Sigmoid colon (tissue), 7 donors: Measurements from ENCODE around the gene NKAPL. TPM values are rescaled to one million over a fixed set of nuclear protein-coding genes. Genes with fewer than 3 reads are reported as not detected.

Experiments used
- DNase-seq: peaks from one replicate; pipeline ENCODE4 v3.0.0-alpha.2; 2019
- H3K27ac ChIP-seq, 4 donors: fragments of 200-600 bp; sonication (generic); one replicate each; pipeline ENCODE4 v1.5.1; 2016 to 2019; ENCODE audit warnings: mild to moderate bottlenecking in 1 of 4
- H3K27me3 ChIP-seq, 3 donors: fragments of 200-600 bp; sonication (generic); one replicate each; pipeline ENCODE4 v1.5.1; 2019; ENCODE audit warnings: mild to moderate bottlenecking in 1 of 3
- H3K36me3 ChIP-seq, 4 donors: fragments of 200-600 bp; sonication (generic); one replicate each; pipeline ENCODE4 v1.5.1; 2016 to 2019
- H3K4me1 ChIP-seq, 4 donors: fragments of 200-600 bp; sonication (generic); one replicate each; pipeline ENCODE4 v1.5.1; 2017 to 2019
- H3K4me3 ChIP-seq, 4 donors: fragments of 200-600 bp; sonication (generic); one replicate each; pipeline ENCODE4 v1.5.1; 2017 to 2019; ENCODE audit warnings: mild to moderate bottlenecking in 2 of 4, moderate library complexity in 1 of 4
- H3K9me3 ChIP-seq, 4 donors: fragments of 200-600 bp in 3 of 4; sonication (generic) in 3 of 4; one replicate each; pipeline versions ENCODE4 v1.5.1 to v1.6.1; 2013 to 2019
- CTCF ChIP-seq, 4 experiments: fragments of 450-650 bp in 3 of 4; fragments of 200-600 bp in 1 of 4; IDR thresholded peaks; one replicate each; pipeline ENCODE4 v1.5.1; 2016 to 2019; ENCODE audit warnings: antibody characterized with exemption in 4 of 4, mild to moderate bottlenecking in 3 of 4, moderate library complexity in 2 of 4
- EP300 ChIP-seq, 4 donors: sonication (generic); formaldehyde crosslinking; IDR thresholded peaks; one replicate each; pipeline ENCODE4 v1.6.1; 2017; ENCODE audit warnings: antibody characterized with exemption in 4 of 4
- POLR2A ChIP-seq, 2 donors: fragments of 450-650 bp; IDR thresholded peaks; one replicate each; pipeline ENCODE4 v1.6.1; 2016; ENCODE audit warnings: antibody characterized with exemption in 2 of 2, mild to moderate bottlenecking in 2 of 2, moderate library complexity in 2 of 2
- POLR2AphosphoS5 ChIP-seq, 4 donors: sonication (generic); formaldehyde crosslinking; IDR thresholded peaks; one replicate each; pipeline ENCODE4 v1.6.1; 2017; ENCODE audit warnings: antibody characterized with exemption in 4 of 4
- WGBS, 2 donors: extraction: QIAGEN DNeasy Blood & Tissue Kit; methylation state at CpG; one replicate each; pipeline ENCODE4 v1.1.7; 2013; 5-methylcytosine and 5-hydroxymethylcytosine counted together
- intact Hi-C: fragments of 100-400 bp; cut with DNase I; formaldehyde crosslinking; loops from one replicate; pipeline ENCODE4 v1.15.1; 2023
- polyA plus RNA-seq, 3 donors: library from polyadenylated mRNA; stranded (reverse); fragments of 200-250 nt; gene quantifications; one replicate each; pipeline ENCODE4 v1.2.3, GENCODE V29; 2013
- total RNA-seq, 4 donors: library from RNA; depleted of rRNA; stranded (reverse); fragments of >200 nt; gene quantifications; one replicate each; pipeline ENCODE4 v1.1.0, GENCODE V29; 2016
- donor health status: healthy with polysubstance abuse.
- donor health status: Bipolar disorder and iron deficiency.
- donor health status: healthy.

NKAPL gene
- total and polyA plus RNA-seq, 7 donors = 0.55 to 7.5 (median 2.7) TPM; not detected in 1

GRCh38 chr6:28252009-28252975 lies 6.8 kb upstream of the NKAPL start, which contains the start of gene ZKSCAN4:
Gene ZKSCAN4, minus strand, starts transcription at chr6:28252269. Its CDS starts 289 bp downstream, at chr6:28251980.
- Histone ChIP-seq H3K27me3 (no peaks in the 10 kb centered on the region), H3K4me3 (peak within 1 kb of the TSS; percentile 74 to 85 (median 75)), H3K36me3 (peaks cover 0 to 18% (median 2%) of the 10 kb centered on the region in 4 donors), H3K9me3 (no peaks in the 10 kb centered on the region), H3K4me1 (peaks cover 0 to 19% (median 18%) of the 10 kb centered on the region in 4 donors), H3K27ac (peak within 1 kb of the TSS; percentile 43 to 66 (median 64))
- DNase-seq = peak; percentile 82
- intact Hi-C loops = no loop called here
- WGBS, 2 donors = 5 to 8% methylated on average over 14 of the region's 14 CpGs
- TF ChIP-seq EP300 (IDR thresholded peaks at IDR 0.05) = no peak
- peak in 3 of 4 donors; percentile 30 to 53 (median 31) for TF ChIP-seq POLR2AphosphoS5 (IDR thresholded peaks at IDR 0.05)

- 86 to 89% methylated on average over 1 of the region's 1 CpG for WGBS, 2 donors
- no peak for DNase-seq
- no peak overlapping the region for H3K4me3 ChIP-seq
- H3K27ac ChIP-seq = no peak overlapping the region
- no peaks in the 10 kb centered on the region for H3K9me3 ChIP-seq
- H3K27me3 ChIP-seq = no peaks in the 10 kb centered on the region
- intact Hi-C loops = no loop called here
- H3K4me1 ChIP-seq = peaks cover 0 to 21% (median 20%) of the 10 kb centered on the region in 4 donors
- no peak for TF ChIP-seq POLR2A (IDR thresholded peaks at IDR 0.05)
- TF ChIP-seq CTCF (IDR thresholded peaks at IDR 0.05) = no peak
- no peak for TF ChIP-seq POLR2AphosphoS5 (IDR thresholded peaks at IDR 0.05)
- no peak for TF ChIP-seq EP300 (IDR thresholded peaks at IDR 0.05)
- peaks cover 0 to under 1% (median 0%) of the 10 kb centered on the region in 4 donors for H3K36me3 ChIP-seq
Observed at GRCh38 chr6:28254121-28254519, 5.0 kb upstream of the NKAPL start.

- Histone ChIP-seq H3K36me3 (no peaks in the 10 kb centered on the region), H3K27me3 (no peaks in the 10 kb centered on the region), H3K9me3 (no peaks in the 10 kb centered on the region), H3K4me3 (no peak overlapping the region), H3K4me1 (peaks cover 0 to 16% (median 13%) of the 10 kb centered on the region in 4 donors), H3K27ac (no peak overlapping the region)
- DNase-seq = no peak
- 0 to 8% methylated on average over 1 of the region's 1 CpG for WGBS, 2 donors
- TF ChIP-seq POLR2AphosphoS5 (IDR thresholded peaks at IDR 0.05) (no peak), EP300 (IDR thresholded peaks at IDR 0.05) (no peak), CTCF (IDR thresholded peaks at IDR 0.05) (no peak), POLR2A (IDR thresholded peaks at IDR 0.05) (no peak)
- intact Hi-C loops = no loop called here
Observed at GRCh38 chr6:28257042-28257441, 2.1 kb upstream of the NKAPL start.

- 46 to 67% methylated on average over 2 of the region's 2 CpGs for WGBS, 2 donors
- TF ChIP-seq POLR2A (IDR thresholded peaks at IDR 0.05) (no peak), EP300 (IDR thresholded peaks at IDR 0.05) (no peak), POLR2AphosphoS5 (IDR thresholded peaks at IDR 0.05) (no peak), CTCF (IDR thresholded peaks at IDR 0.05) (no peak)
- H3K27me3 ChIP-seq = no peaks in the 10 kb centered on the region
- peaks cover 0 to 32% (median 23%) of the 10 kb centered on the region in 4 donors for H3K4me1 ChIP-seq
- intact Hi-C loops = no loop called here
- H3K27ac ChIP-seq = no peak overlapping the region
- DNase-seq = no peak
- no peak overlapping the region for H3K4me3 ChIP-seq
- H3K36me3 ChIP-seq = no peaks in the 10 kb centered on the region
- no peaks in the 10 kb centered on the region for H3K9me3 ChIP-seq
Observed at GRCh38 chr6:28263922-28264321, 4.8 kb downstream of the NKAPL start.

- TF ChIP-seq CTCF (IDR thresholded peaks at IDR 0.05) = no peak
- Histone ChIP-seq H3K27ac (no peak overlapping the region), H3K36me3 (no peaks in the 10 kb centered on the region), H3K4me1 (peaks cover 0 to 32% (median 19%) of the 10 kb centered on the region in 4 donors), H3K4me3 (no peak overlapping the region), H3K9me3 (no peaks in the 10 kb centered on the region), H3K27me3 (no peaks in the 10 kb centered on the region)
- intact Hi-C loops = loop anchor here (1.0 to 5.0 kb wide), 3 partner anchors 72 to 128 kb away; partner anchors contain the start of gene ZSCAN31
- WGBS, 2 donors = 50 to 60% methylated on average over 4 of the region's 4 CpGs
- DNase-seq = no peak
Observed at GRCh38 chr6:28264834-28265401, 5.8 kb downstream of the NKAPL start.
